OCI-M2 (cell line): ENCODE results near the gene MARCHF3.
"Not testable (repeated sequence)": the region's sequence is repeated elsewhere in the genome, so short reads cannot be mapped to it uniquely, and the experiment has no call there.

Experiments used
- DNase-seq: peaks from one replicate; lab custom pipeline; 2025; ENCODE audit not compliant: unreplicated experiment; lab: John Stamatoyannopoulos, UW

The MARCHF3 gene

DNA sequence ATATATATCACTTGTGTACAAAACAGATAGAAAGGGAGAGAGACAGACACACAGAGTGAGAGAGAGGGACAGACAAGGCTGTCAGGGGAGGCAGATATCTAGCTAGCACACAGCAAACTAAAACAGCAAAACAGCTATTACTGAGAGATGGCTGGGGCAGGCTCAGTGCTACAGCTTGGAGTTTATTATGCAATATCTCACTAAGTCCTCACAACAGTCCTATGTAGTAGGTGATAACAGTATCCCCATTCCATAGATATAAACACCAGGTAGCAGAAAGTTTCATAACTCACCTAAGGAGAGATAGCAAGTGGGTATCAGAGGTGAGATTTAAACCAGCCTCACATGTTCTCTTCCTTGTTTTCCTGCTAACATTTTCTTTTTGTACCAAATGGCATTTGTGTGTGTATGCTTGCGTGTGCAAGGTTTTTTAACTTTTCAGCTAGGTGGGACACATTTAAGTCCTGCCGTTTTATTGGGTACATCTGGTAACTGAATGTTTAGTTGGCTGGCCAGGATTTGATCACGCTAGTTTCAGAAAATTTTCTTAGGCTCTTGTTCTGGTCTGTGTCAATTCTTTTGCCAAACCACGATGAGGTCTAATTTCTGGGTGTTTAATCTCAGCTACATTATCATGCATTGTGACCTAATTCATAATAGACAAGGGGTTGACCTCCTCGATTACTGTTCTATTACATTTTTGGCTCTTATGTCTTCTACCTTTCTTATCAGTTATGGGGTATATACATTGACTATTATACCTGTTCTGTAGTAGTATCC is 148.3 kb downstream of the MARCHF3 start:
- DNase-seq, result no peak

- DNase-seq, result no peak
These were observed 151.7 kb downstream of the MARCHF3 start for GRCh38 chr5:126878634-126879033.

DNA sequence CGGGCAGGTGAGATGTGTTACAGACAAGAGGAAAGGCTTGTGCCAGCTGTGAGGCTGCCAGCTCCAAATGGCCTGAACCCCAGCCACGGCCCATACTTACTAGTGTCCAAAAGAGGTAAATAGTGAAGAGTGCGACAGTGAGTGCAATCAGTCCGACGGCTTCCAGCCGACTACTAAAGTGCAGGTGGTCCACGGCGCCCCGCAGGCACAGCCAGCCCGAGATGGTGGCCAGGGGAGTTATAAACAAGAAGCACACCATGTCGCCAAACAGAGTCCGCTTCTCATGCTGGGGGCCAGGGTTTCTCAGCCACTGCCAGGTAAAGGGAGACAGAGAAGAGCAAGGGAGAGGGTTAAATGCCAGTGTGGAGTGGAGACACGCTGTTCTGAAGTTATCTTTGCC is 152.3 kb downstream of the MARCHF3 start:
- DNase-seq, result no peak

DNA sequence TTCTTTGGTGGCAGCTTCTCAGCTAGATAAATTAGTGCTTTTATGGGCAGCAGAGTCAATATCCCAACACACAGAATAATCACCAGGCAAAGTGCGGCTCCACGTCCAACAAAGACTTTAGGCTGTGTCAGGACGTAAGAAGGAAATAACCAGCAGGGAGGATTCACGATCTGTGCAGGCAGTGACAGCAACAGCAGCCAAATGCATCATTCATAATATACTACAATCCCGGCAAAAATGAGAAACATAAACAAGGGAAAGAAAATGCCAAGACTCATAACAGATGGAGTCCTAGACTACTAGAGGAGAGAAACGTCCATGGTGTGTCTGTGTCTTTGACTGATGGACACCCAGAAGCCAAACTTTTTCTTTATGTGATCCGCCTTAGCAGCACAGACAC is 152.8 kb downstream of the MARCHF3 start:
- DNase-seq, result no peak

- no peak for DNase-seq
These were observed 155.0 kb downstream of the MARCHF3 start for GRCh38 chr5:126875303-126875785.

- DNase-seq, result no peak
These were observed 157.6 kb downstream of the MARCHF3 start for GRCh38 chr5:126872561-126873354.

DNA sequence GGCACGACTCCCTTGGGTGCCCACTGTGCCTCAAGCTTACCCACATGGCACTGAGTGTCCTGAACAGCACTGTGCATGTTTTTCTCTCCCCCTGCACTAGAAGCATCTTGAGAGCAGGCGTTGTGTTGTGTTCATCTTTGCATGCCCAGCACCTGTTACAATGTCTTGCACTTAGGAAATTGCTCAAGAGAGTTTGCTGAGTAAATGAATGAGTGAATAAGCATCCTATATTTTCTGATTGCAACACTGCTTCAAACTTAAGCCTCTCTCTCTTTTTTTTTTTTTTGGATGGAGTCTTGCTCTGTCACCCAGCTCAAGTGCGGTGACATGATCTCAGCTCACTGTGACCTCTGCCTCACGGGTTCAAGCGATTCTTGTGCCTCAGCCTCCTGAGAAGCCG is 158.9 kb downstream of the MARCHF3 start:
- DNase-seq, result no peak

DNA sequence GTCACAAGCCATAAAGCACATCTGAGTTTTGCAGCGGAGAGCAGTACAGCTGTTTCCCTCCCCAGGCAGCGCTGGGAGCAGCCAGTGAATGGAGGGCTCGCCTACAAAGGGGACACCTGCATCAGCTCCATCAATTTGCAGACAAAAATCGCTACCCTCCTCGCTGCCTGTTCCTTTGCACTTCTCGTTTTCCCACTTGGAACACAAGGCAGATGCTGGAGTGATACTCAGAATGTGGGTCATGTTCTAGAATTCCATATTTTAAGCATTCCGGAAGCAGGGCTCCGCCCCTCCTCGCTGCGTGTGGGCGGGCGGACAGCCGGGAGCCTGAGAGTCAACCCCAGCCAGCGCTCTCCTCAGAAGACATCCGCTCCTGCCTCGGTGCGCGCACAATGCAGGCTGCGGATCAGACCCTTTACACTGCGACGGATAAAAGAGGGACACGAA is 161.3 kb downstream of the MARCHF3 start:
- DNase-seq, result no peak

- no peak for DNase-seq
These were observed 161.9 kb downstream of the MARCHF3 start for GRCh38 chr5:126868338-126869004.

DNA sequence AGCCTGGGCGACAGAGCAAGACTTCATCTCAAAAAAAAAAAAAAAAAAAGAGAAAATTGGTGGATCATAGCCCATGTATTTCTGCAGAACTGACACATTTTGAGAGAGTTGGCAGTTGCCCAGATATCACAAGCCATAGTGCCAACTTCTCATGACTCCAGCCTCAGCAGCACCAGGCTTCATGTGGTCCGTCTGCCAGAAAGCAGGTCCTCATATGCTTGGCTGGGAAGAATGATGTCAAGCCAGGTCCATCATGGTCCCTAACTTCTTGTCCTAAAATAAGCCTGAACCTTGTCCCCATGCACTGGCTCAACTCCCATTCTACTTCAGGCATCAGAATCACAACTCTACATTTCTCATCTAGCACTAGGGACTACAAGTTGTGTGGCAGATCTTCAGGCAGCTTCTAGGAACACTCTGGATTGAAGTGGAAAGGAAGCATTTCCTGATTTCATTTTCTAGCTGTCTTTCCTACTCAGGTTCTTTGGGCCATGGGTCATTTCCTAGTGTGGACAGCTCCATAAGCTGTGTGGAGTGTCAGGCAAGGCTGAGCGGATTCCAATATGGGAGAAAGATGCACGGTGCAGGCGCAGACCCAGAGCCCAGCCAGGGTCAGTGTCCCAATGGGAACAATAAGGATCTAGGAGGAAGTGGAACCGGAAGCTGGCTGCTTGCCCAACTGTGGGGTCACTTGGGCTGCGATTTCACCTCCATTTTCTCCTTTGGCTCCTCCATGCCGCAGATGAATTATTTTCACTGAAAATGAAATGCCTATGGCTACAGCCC is 163.3 kb downstream of the MARCHF3 start:
- no peak for DNase-seq

DNA sequence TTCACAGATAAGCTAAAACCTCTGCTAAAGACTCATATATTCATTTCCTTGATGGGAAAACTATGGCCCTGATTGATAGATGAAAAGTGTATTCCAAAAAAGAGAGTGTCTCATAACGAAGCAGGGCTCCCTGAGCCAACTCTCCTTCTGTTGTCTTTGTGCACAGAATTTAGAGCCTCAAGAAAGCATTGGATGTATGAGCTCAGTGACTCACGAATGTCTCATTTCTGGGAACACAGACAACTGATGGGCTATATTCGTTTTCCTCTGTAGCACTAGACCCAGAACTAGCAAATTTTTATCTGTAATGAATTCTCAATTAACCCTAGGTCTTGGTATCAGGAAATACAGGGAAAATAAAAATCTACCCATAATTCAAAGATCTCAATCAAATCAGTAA is 165.1 kb downstream of the MARCHF3 start:
- DNase-seq, result no peak

- DNase-seq, result no peak
These were observed 166.2 kb downstream of the MARCHF3 start for GRCh38 chr5:126864042-126864688.

GRCh38 chr5:126863402-126863801 is 167.0 kb downstream of the MARCHF3 start:
- no peak for DNase-seq

- DNase-seq, result no peak
These were observed 171.9 kb downstream of the MARCHF3 start for GRCh38 chr5:126858441-126858840.

DNA sequence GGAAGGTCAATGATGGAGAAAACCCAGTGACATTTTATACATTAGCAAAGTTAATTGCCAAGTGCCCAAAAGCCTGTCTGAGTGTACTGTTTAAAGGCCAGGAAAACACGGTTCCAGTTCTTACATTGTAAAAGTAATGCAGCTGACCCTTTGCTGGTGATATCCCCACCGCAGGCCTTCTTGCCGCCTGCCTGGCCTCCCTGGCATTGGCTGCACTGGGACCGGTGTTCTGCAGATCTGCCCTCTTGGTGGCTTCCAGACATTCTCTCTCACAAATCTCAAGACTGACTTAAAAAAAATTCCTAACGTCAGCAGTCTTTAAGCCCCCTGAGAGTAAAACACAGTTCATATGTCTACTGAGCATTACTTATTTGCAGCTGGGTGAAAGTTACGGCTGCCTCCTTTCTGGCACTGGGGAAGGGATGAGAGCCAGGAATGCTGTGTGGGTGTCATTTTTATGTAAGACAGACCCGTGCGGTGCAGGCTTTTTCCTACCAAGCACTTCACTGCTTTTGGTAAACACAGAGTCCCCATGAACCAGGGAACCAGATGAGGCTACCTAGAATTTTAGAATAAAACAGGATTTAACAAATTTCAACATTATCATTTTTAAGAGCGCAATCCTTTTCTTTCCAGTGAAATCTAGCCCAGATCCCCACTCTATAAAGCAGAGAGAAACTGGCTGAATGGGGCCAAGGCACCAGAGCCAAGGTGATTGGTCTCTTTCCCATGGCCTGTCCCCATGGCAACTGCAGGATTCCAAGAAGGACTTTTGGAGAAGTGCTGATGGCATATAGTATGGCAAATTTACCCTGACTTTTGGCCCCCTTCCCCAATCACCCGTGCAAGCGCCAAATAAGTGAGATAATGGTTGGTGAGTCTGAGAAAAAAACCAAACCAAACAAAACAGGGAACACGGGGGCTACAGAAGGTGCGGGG is 172.6 kb downstream of the MARCHF3 start:
- DNase-seq, result no peak

DNA sequence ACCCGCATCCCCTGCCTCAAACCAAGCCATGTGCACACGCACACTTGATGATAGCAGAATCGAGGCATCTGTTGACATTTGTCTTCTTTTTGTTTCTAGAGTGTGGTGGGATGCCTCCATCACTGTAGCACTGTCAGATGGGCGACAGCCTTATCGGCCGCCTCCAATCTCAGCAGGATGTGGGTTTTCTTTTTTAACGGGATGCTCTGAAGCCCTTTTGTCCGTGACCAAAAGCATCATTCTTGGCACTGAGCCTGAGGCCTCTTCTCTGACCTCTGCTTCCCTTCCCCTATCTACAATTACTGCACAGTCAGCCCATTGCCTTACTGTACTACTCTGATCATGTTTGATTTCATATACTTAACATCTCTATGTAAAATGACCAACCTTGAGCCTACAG is 175.1 kb downstream of the MARCHF3 start:
- no peak for DNase-seq

DNA sequence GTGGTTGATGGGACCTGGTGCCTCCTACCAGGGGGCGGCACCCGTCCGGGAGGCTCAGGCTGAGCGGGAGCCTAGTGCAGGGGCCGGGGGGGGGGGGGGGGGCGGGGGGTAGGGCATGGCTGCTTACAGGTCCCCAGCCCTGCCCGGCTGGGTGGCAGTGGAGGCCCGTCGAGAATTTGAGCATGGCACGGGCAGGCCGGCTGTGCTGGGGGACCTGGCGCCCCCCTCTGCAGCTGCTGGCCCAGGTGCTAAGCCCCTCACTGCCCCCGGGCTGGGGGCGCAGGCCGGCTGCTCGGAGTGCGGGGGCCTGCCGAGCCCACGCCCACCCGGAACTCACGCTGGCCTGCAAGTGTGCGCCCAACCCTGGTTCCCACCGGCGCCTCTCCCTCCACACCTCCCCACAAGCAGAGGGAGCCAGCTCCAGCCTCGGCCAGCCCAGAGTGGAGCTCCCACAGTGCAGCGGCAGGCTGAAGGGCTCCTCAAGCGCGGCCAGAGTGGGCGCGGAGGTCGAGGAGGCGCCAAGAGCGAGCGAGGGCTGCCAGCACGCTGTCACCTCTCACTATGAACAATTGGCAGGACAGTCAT is 175.7 kb downstream of the MARCHF3 start:
- DNase-seq, result no peak

- DNase-seq, result not testable (repeated sequence)
These were observed 176.6 kb downstream of the MARCHF3 start for GRCh38 chr5:126853541-126854307.
